T-helper 1 cell treated with Interleukin-12 subunit alpha and Interleukin-12 subunit beta and Interleukin-4 antibody, amounts not matched to agents 30 μg/mL and 1 μg/mL, for 36 hours (primary cell): Measurements from ENCODE around the gene GALNT6.

ENCODE experiments used
- H3K27ac Mint-ChIP-seq: one replicate; pipeline ENCODE4 v1.8.0; 2021; ENCODE audit warnings: mild to moderate bottlenecking, mixed read lengths
- H3K27me3 Mint-ChIP-seq: one replicate; pipeline ENCODE4 v1.8.0; 2021; ENCODE audit warnings: low read depth, mixed read lengths
- H3K36me3 Mint-ChIP-seq: one replicate; pipeline ENCODE4 v1.8.0; 2021; ENCODE audit warnings: low read depth, mixed read lengths
- H3K4me1 Mint-ChIP-seq: one replicate; pipeline ENCODE4 v1.8.0; 2021; ENCODE audit warnings: low read depth, mixed read lengths
- H3K4me3 Mint-ChIP-seq: one replicate; pipeline ENCODE4 v1.8.0; 2021; ENCODE audit warnings: mild to moderate bottlenecking, moderate library complexity, mixed read lengths
- H3K9me3 Mint-ChIP-seq: one replicate; pipeline ENCODE4 v1.8.0; 2021; ENCODE audit warnings: mixed read lengths

The GALNT6 gene

GRCh38 chr12:51417826-51418225, 26.6 kb upstream of the GALNT6 start:
- Mint-ChIP-seq H3K36me3 (no peaks in the 10 kb centered on the region), H3K27ac (no peak overlapping the region), H3K9me3 (no peaks in the 10 kb centered on the region), H3K27me3 (peaks cover 45% of the 10 kb centered on the region), H3K4me3 (no peak overlapping the region), H3K4me1 (peaks cover 7% of the 10 kb centered on the region)

GRCh38 chr12:51415931-51416330, 24.7 kb upstream of the GALNT6 start:
- Mint-ChIP-seq H3K4me1 (peaks cover 4% of the 10 kb centered on the region), H3K36me3 (no peaks in the 10 kb centered on the region), H3K27me3 (peaks cover 47% of the 10 kb centered on the region), H3K4me3 (no peak overlapping the region), H3K27ac (no peak overlapping the region), H3K9me3 (no peaks in the 10 kb centered on the region)

GRCh38 chr12:51413791-51414190, 22.6 kb upstream of the GALNT6 start:
- H3K27ac Mint-ChIP-seq, result no peak overlapping the region
- H3K36me3 Mint-ChIP-seq, result no peaks in the 10 kb centered on the region
- H3K27me3 Mint-ChIP-seq, result peaks cover 38% of the 10 kb centered on the region
- H3K4me1 Mint-ChIP-seq, result no peaks in the 10 kb centered on the region
- H3K9me3 Mint-ChIP-seq, result no peaks in the 10 kb centered on the region
- no peak overlapping the region for H3K4me3 Mint-ChIP-seq

GRCh38 chr12:51413149-51413548, 21.9 kb upstream of the GALNT6 start:
- Mint-ChIP-seq H3K36me3 (no peaks in the 10 kb centered on the region), H3K4me3 (no peak overlapping the region), H3K27ac (no peak overlapping the region), H3K4me1 (no peaks in the 10 kb centered on the region), H3K9me3 (no peaks in the 10 kb centered on the region), H3K27me3 (peaks cover 38% of the 10 kb centered on the region)

GRCh38 chr12:51409846-51410245, 18.6 kb upstream of the GALNT6 start:
- Mint-ChIP-seq H3K4me3 (no peak overlapping the region), H3K27me3 (peaks cover 26% of the 10 kb centered on the region), H3K27ac (no peak overlapping the region), H3K36me3 (no peaks in the 10 kb centered on the region), H3K9me3 (no peaks in the 10 kb centered on the region), H3K4me1 (peaks cover 3% of the 10 kb centered on the region)

- Mint-ChIP-seq H3K9me3 (no peaks in the 10 kb centered on the region), H3K27ac (no peak overlapping the region), H3K4me3 (no peak overlapping the region), H3K27me3 (peaks cover 8% of the 10 kb centered on the region), H3K36me3 (no peaks in the 10 kb centered on the region), H3K4me1 (peaks cover 3% of the 10 kb centered on the region)
Observed at GRCh38 chr12:51407604-51408003, 16.4 kb upstream of the GALNT6 start.

GRCh38 chr12:51406859-51407258, 15.7 kb upstream of the GALNT6 start:
- H3K9me3 Mint-ChIP-seq, result no peaks in the 10 kb centered on the region

GRCh38 chr12:51406290-51406689, 15.1 kb upstream of the GALNT6 start:
- Mint-ChIP-seq H3K36me3 (no peaks in the 10 kb centered on the region), H3K9me3 (no peaks in the 10 kb centered on the region), H3K27me3 (peaks cover 16% of the 10 kb centered on the region), H3K4me1 (peaks cover 3% of the 10 kb centered on the region), H3K4me3 (no peak overlapping the region), H3K27ac (no peak overlapping the region)

More at GRCh38 chr12:51406859-51407258, 15.7 kb upstream of the GALNT6 start:
- H3K4me1 Mint-ChIP-seq, result peaks cover 3% of the 10 kb centered on the region
- H3K27ac Mint-ChIP-seq, result no peak overlapping the region
- no peak overlapping the region for H3K4me3 Mint-ChIP-seq
- peaks cover 10% of the 10 kb centered on the region for H3K27me3 Mint-ChIP-seq
- H3K36me3 Mint-ChIP-seq, result no peaks in the 10 kb centered on the region

GRCh38 chr12:51405801-51406207, 14.6 kb upstream of the GALNT6 start:
- H3K9me3 Mint-ChIP-seq, result no peaks in the 10 kb centered on the region
- H3K36me3 Mint-ChIP-seq, result no peaks in the 10 kb centered on the region
- peaks cover 18% of the 10 kb centered on the region for H3K27me3 Mint-ChIP-seq
- H3K27ac Mint-ChIP-seq, result no peak overlapping the region
- H3K4me3 Mint-ChIP-seq, result no peak overlapping the region
- H3K4me1 Mint-ChIP-seq, result peaks cover 3% of the 10 kb centered on the region

GRCh38 chr12:51404627-51405026, 13.4 kb upstream of the GALNT6 start:
- Mint-ChIP-seq H3K9me3 (no peaks in the 10 kb centered on the region), H3K4me3 (no peak overlapping the region), H3K27me3 (peaks cover 24% of the 10 kb centered on the region), H3K36me3 (no peaks in the 10 kb centered on the region), H3K27ac (no peak overlapping the region), H3K4me1 (peaks cover 3% of the 10 kb centered on the region)

GRCh38 chr12:51403681-51404136, 12.5 kb upstream of the GALNT6 start:
- no peak overlapping the region for H3K27ac Mint-ChIP-seq

GRCh38 chr12:51403159-51403558, 12.0 kb upstream of the GALNT6 start:
- peaks cover 4% of the 10 kb centered on the region for H3K4me1 Mint-ChIP-seq
- no peaks in the 10 kb centered on the region for H3K9me3 Mint-ChIP-seq
- peaks cover 33% of the 10 kb centered on the region for H3K27me3 Mint-ChIP-seq
- H3K36me3 Mint-ChIP-seq, result no peaks in the 10 kb centered on the region
- H3K4me3 Mint-ChIP-seq, result no peak overlapping the region
- no peak overlapping the region for H3K27ac Mint-ChIP-seq

More at GRCh38 chr12:51403681-51404136, 12.5 kb upstream of the GALNT6 start:
- Mint-ChIP-seq H3K4me1 (peaks cover 3% of the 10 kb centered on the region), H3K27me3 (peaks cover 30% of the 10 kb centered on the region), H3K9me3 (no peaks in the 10 kb centered on the region), H3K36me3 (no peaks in the 10 kb centered on the region), H3K4me3 (no peak overlapping the region)

GRCh38 chr12:51401900-51402299, 10.7 kb upstream of the GALNT6 start:
- Mint-ChIP-seq H3K36me3 (no peaks in the 10 kb centered on the region), H3K4me1 (peaks cover 2% of the 10 kb centered on the region), H3K4me3 (no peak overlapping the region), H3K9me3 (no peaks in the 10 kb centered on the region), H3K27ac (no peak overlapping the region), H3K27me3 (peaks cover 40% of the 10 kb centered on the region)

- H3K27ac Mint-ChIP-seq, result no peak overlapping the region
- H3K36me3 Mint-ChIP-seq, result no peaks in the 10 kb centered on the region
- H3K9me3 Mint-ChIP-seq, result no peaks in the 10 kb centered on the region
- peaks cover 40% of the 10 kb centered on the region for H3K27me3 Mint-ChIP-seq
- no peak overlapping the region for H3K4me3 Mint-ChIP-seq
- H3K4me1 Mint-ChIP-seq, result peaks cover 2% of the 10 kb centered on the region
Observed at GRCh38 chr12:51401486-51401885, 10.3 kb upstream of the GALNT6 start.

- no peaks in the 10 kb centered on the region for H3K36me3 Mint-ChIP-seq
Observed at GRCh38 chr12:51401020-51401419, 9.8 kb upstream of the GALNT6 start.

GRCh38 chr12:51399891-51400290, 8.7 kb upstream of the GALNT6 start:
- Mint-ChIP-seq H3K27me3 (peaks cover 43% of the 10 kb centered on the region), H3K36me3 (no peaks in the 10 kb centered on the region), H3K4me3 (no peak overlapping the region), H3K9me3 (no peaks in the 10 kb centered on the region), H3K27ac (no peak overlapping the region), H3K4me1 (peaks cover 16% of the 10 kb centered on the region)

More at GRCh38 chr12:51401020-51401419, 9.8 kb upstream of the GALNT6 start:
- no peaks in the 10 kb centered on the region for H3K9me3 Mint-ChIP-seq
- H3K27me3 Mint-ChIP-seq, result peaks cover 43% of the 10 kb centered on the region
- no peak overlapping the region for H3K27ac Mint-ChIP-seq
- no peak overlapping the region for H3K4me3 Mint-ChIP-seq
- peaks cover 5% of the 10 kb centered on the region for H3K4me1 Mint-ChIP-seq
